Measurements from ENCODE around the gene MYO5C. TPM values are rescaled to one million over a fixed set of nuclear protein-coding genes. Genes with fewer than 3 reads are reported as not detected.
"Not testable (repeated sequence)": the region's sequence is repeated elsewhere in the genome, so short reads cannot be mapped to it uniquely, and the experiment has no call there.

The MYO5C gene
- total RNA-seq, 1 donor: not detected

DNA sequence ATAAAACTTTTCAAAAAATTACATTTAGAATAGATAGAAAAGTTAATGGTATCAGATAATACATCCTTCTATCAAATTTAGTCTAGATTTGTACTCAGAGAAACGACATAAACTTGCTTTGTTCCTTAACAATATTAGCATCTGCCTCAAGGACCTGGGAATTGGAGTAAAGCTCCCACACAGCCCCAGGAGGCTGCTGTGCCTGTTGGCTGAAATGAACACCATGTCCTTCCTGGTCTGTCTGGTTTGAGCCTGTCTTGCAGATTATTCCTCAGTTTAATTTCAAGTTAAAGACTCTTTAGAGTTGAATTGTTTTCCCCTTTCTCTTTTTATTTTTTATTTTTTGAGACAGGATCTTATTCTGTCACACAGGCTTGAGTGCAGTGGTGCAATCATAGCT lies 123.8 kb downstream of the MYO5C start:
- TF ChIP-seq, protein P1, sequence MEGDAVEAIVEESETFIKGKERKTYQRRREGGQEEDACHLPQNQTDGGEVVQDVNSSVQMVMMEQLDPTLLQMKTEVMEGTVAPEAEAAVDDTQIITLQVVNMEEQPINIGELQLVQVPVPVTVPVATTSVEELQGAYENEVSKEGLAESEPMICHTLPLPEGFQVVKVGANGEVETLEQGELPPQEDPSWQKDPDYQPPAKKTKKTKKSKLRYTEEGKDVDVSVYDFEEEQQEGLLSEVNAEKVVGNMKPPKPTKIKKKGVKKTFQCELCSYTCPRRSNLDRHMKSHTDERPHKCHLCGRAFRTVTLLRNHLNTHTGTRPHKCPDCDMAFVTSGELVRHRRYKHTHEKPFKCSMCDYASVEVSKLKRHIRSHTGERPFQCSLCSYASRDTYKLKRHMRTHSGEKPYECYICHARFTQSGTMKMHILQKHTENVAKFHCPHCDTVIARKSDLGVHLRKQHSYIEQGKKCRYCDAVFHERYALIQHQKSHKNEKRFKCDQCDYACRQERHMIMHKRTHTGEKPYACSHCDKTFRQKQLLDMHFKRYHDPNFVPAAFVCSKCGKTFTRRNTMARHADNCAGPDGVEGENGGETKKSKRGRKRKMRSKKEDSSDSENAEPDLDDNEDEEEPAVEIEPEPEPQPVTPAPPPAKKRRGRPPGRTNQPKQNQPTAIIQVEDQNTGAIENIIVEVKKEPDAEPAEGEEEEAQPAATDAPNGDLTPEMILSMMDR (IDR thresholded peaks at IDR 0.05; ENCODE audit: insufficient read depth, low read depth, low read length): no peak
- no peak for DNase-seq (ENCODE audit: low read depth)
- H3K4me3 ChIP-seq (ENCODE audit: low read depth, low read length): no peak overlapping the region

DNA sequence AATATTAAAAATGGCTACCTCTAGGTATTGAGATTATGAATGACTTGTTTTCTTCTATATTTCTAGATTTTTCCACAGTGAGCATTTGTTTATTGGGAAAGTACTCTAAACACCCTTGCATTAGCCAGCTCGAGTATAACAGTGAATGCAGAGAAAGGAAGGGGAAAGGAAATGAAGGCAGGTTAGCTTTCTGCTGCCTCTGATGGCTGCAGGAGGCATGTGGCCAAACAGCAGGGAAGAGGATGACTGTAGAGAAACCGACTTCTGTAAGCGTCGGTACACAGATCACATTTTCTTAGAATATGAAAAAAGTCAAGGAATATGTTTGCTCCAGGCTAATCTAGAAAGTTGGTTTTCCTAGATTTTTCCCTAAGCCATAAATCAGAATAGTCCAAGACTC lies 124.2 kb downstream of the MYO5C start:
- peak; percentile 7 for DNase-seq (ENCODE audit: low read depth)
- TF ChIP-seq, protein P1 (IDR thresholded peaks at IDR 0.05; ENCODE audit: insufficient read depth, low read depth, low read length): peak; percentile 10

DNA sequence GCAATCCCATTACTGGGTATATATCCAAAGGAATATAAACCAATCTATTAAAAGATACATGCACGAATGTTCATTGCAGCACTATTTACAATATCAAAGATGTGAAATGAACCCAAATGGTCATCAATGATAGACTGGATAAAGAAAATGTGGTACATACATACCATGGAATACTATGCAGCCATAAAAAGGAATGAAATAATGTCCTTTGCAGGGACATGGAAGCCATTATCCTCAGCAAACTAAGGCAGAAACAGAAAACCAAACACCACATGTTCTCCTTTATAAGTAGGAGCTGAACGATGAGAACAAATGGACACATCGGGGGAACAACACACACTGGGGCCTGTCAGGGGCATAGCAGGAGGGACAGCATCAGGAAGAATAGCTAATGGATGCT lies 125.4 kb downstream of the MYO5C start:
- not testable (repeated sequence) for DNase-seq (ENCODE audit: low read depth); H3K4me3 ChIP-seq (ENCODE audit: low read depth, low read length)

More for the DNA sequence above, 124.2 kb downstream of the MYO5C start:
- H3K4me3 ChIP-seq (ENCODE audit: low read depth, low read length): no peak overlapping the region

DNA sequence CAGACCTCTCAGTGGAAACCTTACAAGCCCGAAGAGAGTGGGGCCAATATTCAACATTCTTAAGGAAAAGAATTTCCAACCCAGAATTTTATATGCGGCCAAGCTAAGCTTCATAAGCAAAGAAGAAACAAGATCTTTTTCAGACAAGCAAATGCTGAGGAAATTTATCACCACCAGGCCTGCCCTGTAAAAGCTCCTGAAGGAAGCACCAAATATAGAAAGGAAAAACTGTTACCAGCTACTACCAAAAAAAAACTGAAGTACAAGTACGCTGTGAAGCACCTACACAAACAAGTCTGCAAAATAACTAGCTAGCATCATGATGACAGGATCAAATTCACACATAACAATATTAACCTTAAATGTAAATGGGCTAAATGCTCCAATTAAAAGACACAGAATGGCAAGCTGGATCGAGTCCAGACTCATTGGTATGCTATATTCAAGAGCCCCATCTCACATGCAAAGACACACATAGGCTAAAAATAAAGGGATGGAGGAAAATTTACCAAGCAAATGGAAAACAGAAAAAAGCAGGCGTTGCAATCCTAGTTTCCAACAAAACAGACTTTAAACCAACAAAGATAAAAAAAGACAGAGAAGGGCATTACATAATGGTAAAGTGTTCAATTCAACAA lies 130.0 kb downstream of the MYO5C start:
- DNase-seq (ENCODE audit: low read depth); H3K4me3 ChIP-seq (ENCODE audit: low read depth, low read length): not testable (repeated sequence)

DNA sequence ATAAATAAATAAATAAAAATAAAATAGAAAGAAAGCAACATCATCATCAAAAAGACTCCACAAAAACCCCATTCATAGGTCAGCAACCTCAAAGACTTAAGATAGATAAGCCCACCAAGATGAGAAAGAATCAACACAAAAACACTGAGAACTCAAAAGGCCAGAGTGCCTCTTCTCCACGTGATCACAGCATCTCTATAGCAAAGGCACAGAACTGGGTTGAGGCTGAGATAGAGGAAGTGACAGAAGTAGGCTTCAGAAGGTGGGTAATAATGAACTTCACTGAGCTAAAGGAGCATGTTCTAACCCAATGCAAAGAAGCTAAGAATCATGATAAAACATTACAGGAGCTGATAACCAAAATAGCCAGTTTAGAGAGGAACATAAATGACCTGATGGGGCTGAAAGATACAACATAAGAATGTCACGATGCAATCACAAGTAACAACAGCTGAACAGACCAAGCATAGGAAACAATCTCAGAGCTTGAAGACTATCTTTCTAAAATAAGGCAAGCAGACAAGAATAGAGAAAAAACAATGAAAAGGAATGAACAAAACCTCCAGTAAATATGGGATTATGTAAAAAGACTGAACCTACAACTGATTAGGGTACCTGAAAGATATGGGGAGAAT lies 130.9 kb downstream of the MYO5C start:
- no peak overlapping the region for H3K4me3 ChIP-seq (ENCODE audit: low read depth, low read length)

DNA sequence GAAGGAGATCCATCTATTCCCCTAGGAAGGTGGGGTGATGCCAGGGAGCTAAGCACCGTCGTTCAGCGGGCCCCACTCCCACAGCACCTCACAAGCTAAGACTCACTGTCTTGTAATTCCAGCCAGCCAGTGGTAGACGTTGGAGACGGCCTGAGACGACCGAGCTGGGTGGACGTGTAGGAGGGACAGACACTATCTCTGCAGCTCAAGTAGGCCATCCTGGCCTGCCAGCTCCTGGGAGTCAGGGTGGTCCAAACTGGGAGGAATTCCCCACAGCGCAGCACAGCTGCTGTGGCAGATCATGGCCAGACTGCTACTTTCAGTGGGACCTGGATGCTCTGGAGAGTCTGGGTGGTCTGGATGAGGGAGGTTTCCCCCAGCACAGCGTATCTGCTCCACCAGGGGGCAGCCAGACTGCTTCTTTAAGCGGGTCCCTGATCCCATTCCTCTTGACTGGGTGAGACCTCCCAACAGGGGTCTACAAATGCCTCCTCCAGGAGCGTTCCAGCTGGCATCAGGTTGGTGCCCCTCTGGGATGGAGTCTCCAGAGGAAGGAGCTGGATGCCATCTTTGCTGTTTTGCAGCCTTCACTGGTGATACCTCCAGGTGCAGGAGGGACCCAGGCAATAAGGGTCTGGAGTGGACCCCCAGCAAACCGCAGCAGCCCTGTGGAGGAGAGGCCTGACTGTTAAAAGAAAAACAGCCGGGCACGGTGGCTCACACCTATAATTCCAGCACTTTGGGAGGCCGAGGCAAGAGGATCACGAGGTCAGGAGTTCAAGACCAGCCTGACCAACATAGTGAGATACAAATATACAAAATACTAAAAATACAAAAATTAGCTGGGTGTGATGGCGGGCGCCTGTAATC lies 132.0 kb downstream of the MYO5C start:
- no peak overlapping the region for H3K4me3 ChIP-seq (ENCODE audit: low read depth, low read length)
- TF ChIP-seq, protein P1 (IDR thresholded peaks at IDR 0.05; ENCODE audit: insufficient read depth, low read depth, low read length): peak; percentile 25

More for the DNA sequence above, 130.9 kb downstream of the MYO5C start:
- TF ChIP-seq, protein P1 (IDR thresholded peaks at IDR 0.05; ENCODE audit: insufficient read depth, low read depth, low read length): no peak
- peak; percentile 62 for DNase-seq (ENCODE audit: low read depth)

DNA sequence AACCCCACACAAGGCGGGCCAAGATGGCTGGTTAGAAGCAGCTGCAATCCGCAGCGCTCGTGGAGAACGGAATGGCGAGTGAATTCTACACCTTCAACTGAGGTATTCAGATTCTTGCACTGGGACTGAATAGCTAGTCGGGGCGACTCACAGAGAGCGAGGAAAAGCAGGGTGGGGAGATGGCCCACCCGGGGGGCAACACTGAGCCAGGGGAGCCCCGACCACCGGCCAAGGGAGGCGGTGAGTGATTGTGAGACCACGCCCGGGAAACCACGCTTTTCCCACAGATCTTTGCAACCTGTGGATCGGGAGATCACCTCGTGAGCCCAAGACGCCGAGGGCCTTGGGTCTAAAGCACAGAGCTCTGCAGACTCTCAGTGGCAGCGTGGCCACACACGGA lies 132.7 kb downstream of the MYO5C start:
- TF ChIP-seq, protein P1 (IDR thresholded peaks at IDR 0.05; ENCODE audit: insufficient read depth, low read depth, low read length): no peak
- no peak for DNase-seq (ENCODE audit: low read depth)
- H3K4me3 ChIP-seq (ENCODE audit: low read depth, low read length): no peak overlapping the region

More for the DNA sequence above, 132.0 kb downstream of the MYO5C start:
- no peak for DNase-seq (ENCODE audit: low read depth)
